Measurements from ENCODE around the gene MXD1.

MXD1 gene

DNA sequence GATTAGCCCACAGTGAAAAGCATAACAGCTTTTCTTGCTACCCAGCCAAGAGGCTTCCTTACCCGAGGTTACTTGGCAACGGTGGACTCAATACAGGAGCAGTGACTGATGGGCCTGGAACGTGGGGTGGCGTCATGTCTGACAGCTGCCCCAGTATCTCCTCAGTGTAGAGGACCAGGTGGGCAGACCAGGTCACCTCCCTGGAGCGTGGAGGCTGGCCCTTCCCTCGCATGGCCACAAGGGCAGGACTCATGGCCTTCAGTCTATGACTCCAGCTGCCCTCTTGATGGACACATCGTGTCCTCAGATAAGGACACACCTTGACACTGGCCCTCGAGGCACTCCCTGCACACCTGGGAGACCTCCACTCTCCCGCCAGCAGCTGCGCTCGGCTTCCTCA, 40.1 kb downstream of the MXD1 start:
- no peak for DNase-seq

GRCh38 chr2:69956475-69956979, 41.6 kb downstream of the MXD1 start:
- no peak for DNase-seq

DNA sequence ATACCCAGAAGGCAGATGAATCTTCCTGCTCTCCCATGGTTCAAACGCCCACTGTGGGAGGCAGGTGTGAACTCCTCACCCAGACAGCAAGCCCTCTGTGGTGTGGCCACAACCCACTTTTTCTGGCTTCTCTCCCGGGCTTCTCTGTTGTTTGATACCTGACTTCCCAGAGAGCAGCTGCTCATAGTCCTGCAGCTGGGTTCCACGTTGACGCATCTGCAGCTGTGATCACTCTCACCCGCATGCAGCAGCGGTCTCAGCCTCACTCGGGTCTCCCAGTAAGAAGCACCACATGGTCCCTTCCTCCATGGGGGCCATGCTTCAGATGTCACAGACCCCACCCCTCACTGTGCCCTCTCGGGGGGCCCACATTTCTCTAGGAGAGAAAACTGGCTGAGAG, 43.1 kb downstream of the MXD1 start:
- DNase-seq: peak in 1 of 2 experiments; percentile 5

DNA sequence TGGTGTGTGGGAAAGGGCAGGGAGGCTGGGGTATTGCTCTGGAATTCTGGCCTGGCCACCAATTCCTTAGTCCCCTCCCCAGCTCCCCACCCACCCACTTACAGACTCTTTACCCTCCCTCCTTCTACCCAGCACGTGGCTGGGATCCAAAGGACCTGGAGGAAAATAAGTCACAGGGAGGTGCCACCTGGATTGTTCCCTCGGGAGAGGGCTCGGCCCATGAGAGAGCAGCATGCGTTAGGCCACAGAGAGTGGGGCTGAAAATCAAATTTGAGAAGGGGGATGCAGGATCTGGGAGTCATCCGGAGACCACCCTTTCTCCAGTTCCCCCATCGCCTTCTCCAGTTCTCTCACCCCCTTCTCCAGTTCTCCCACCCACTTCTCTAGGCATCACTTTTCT, 43.6 kb downstream of the MXD1 start:
- DNase-seq: no peak

- DNase-seq: no peak
Measured at GRCh38 chr2:69959425-69959824, 44.5 kb downstream of the MXD1 start.

DNA sequence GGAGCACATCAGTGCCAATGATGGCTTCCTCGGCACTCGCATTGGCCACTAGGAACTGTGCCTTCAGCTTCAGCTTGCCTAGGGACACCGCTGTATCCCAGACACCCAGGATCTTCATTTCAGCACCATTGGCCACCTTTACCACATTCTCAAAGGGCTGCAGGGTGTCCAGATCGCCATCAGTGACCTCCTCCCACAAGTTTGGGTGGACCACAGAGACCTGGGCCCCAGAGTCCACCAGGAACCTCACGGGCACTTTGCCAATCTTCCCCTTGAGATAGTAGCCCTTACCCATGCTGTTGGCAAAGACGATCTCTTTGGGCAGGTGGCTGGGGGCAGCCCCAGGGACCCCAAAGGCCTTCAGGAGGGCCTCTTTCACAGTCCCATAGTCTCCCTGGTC, 45.9 kb downstream of the MXD1 start:
- no peak for DNase-seq

DNA sequence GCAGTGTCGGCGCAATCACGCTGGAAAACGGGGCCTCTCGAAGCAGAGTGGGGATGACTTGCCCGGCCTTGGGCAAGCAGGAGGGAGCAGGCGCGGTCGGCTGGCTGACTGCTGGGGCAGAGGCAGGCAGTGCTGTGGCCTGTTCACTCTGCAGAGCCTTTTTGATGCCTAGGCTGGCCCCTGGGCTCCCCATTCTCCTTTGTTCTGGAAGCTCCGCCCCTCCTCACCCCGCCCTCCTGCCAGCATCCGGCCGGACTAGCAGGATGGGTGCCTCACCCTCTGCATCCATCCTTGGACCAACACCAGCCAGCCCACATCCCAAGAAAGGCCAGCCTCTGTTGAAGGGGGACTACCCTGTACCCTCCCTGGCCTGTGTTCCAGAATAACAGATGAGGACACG, 46.6 kb downstream of the MXD1 start, which contains the start of gene ASPRV1:
Gene ASPRV1 (minus strand): TSS at position 136 of the 400 bp plus-strand sequence. CDS start 195 bp downstream, outside the sequence.
- DNase-seq: no peak

- no peak for DNase-seq
Measured at GRCh38 chr2:69962986-69963730, 48.2 kb downstream of the MXD1 start.

- DNase-seq: no peak
Measured at GRCh38 chr2:69964353-69964841, 49.5 kb downstream of the MXD1 start.

DNA sequence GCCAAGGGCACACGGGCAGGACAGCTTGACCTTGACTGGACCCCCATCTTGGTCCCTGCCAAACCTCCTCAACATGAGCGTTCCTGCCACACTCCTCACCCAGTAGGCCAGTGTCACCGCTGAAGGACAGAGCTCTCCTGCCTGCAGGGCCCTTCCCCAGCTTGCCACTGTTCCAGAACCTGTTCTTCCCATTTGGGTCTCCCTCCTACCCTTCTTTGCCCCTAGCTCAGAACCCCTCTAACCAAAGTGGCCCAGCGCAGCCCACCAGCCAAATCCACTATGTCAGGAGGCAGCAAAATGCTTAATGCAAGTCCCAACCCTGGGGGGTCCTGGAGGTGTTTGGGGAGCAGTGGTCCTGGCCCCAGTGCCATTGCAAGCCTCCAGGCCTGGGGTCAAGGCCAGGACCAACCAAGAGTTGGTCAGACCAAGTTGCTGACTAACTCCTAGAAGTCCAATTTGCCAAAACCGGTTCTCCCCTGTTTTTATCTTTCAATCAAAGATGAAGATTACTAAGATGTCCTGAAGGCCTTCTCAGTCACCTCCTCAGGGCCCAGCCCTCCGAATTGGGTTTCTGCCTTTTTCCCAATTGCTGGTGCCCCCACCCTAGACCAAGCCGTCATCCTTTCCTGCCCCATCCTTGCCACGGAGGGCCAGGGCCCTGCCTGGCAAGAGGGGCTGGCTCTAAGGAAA, 51.0 kb downstream of the MXD1 start:
- DNase-seq: no peak

DNA sequence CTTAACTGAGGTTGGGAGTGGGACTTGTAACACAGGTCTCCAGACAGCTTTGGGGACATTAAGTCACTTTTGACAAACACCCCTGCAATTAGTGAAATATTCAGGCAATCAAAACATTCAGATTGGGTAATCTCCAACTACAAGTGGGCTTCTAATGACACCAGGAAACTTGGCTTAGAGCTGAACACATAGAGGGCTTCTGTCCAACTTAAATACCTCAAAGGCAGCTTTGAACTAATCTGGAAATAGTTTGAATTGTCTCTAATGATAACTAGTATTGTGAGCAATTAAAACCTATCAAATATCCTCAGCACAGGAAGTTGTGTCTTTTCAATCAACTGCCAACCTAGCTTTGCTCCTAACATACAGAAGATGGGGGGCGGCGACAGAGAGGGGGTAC, 51.6 kb downstream of the MXD1 start:
- DNase-seq: no peak

GRCh38 chr2:69968609-69969008, 53.7 kb downstream of the MXD1 start:
- no peak for DNase-seq

DNA sequence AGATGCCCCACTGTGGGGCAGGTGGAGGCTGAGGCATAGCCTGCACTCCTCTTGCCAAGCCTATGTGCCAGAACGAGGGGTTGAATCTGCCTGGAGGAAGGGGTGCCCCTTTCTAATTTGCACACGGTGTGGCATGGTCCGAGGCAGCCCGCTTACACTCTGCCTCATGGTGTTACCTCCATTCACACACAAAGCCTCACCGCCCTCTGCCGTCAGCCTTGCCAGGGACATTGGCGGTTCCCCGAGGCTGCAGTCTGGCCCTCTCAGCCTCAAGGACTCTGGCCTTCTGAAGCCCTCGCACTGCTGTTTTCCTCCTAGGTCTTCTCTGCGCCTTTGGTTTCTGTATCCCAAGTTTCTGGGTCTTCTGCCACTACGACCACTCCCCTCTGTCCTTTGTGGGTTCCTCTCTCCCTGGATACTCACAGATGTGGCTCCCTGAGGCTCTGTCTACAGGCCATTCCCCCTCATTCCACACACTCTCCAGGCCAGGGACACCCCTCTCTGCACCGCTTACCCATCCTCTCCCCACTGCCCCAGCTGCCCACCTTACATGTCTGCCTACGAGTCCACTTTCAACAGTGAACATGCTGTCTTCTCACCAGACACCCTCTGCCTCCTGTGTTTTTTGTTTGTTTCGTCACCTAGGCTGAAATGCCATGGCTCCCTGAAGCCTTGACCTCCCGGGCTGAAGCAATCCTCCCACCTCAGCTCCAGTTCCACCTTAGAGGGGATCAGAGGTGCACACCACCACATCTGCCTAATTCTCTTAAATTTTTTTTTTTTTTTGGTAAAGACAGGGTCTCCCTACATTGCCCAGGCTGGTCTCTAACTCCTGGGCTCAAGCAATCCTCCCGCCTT, 54.4 kb downstream of the MXD1 start:
- DNase-seq: no peak

GRCh38 chr2:69969991-69970390, 55.1 kb downstream of the MXD1 start:
- DNase-seq: no peak

- DNase-seq: no peak
Measured at GRCh38 chr2:69972822-69973221, 57.9 kb downstream of the MXD1 start.

GRCh38 chr2:69973335-69973735, 58.4 kb downstream of the MXD1 start:
- DNase-seq: no peak

DNA sequence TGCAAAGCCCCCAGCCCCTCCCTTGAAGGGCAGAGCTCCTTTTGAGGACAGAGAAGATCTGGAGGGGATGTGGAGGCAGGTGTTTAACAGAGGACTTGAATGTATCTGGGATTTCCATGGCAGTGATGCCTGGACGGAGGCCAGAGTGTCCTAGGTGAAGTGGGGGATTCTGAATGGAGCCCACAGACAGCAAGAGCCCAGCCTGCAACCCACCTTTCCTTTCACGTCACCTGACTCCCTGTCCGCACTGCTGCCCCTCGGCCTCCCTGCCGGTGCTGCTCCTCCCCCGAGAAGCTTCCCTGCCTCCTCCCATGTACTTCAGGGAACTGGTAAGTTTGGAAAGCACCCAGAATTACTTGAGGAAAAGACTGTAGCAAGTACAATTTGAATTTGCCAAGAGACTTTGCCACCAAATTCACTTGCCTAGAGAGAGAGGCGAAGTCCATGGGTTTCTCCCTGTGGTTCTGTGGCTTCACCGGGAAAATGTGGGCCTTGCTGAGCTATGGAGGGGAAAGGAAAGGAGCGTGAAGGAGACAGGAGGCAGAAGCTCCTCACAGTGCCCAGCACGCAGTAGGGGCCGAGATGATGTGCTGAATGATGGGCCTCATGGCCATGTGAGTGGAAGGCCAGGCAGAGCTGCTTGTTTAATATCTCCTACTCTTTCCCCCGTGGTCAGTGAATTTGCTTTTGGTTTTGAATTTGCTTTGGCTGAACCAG, 60.4 kb downstream of the MXD1 start:
- DNase-seq: no peak

- no peak for DNase-seq
Measured at GRCh38 chr2:69975853-69976462, 61.0 kb downstream of the MXD1 start.

DNA sequence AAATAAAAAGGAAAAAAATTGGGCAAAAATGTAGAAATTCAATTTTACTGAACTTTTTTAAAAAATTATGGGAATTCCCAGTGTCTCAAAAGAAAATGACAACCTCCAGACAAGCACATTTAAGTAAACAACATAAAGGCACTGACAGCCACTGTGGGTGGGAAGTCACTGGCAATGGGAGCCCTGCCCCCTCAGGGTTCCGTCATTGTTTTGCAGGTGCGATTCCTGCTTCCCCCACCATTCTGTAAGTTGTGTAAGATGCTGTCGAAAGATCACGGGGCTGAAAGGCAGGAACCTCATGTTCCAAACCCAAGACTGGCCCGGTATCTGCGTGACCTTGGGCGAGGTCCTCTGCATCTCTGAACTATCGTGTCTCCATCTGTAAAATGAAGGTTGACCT, 62.3 kb downstream of the MXD1 start:
- DNase-seq: no peak

DNA sequence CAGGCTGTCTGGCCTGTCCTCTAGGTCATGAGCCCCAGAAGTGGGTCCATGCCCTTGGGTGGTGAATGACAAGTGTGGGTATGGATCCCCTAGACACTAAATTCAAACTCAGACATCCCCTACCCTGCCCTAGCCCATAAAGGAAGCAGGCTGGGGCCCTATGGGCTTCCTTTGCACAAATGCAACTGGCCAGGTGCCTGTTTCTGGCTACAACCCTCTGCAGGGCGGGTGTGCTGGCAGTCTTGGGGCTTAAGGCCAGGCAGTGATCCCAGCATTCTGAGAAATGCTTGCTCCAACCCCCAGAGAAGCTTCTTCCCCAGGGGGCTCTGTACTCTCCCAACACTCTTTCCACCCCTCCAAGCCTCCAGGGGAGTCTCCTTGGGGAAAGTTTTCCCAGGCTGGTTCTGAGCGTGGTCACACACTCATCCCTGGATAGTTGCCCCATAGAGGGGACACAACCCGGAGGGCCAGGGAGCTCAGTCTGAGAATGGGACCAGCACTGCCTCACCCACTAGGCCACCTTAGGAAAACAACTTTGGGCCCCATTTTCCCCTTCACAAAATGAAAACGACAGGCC, 63.1 kb downstream of the MXD1 start:
- DNase-seq: no peak
